Neural cell (in vitro differentiated cells): Measurements from ENCODE around the gene FCMR.

Experiments
- EP300 ChIP-seq: fragments of 450-650 bp; conservative IDR thresholded peaks from 2 replicates; pipeline ENCODE4 v1.6.1; 2014; ENCODE audit warnings: antibody characterized with exemption, mild to moderate bottlenecking, moderate library complexity; ENCODE audit not compliant: poor library complexity, severe bottlenecking
- EZH2 ChIP-seq: fragments of 200-600, 300-800 bp; shearing (Covaris generic), sonication (generic); IDR thresholded peaks from 2 replicates; pipeline ENCODE4 v1.6.1; 2014; ENCODE audit warnings: antibody characterized with exemption, low read length, borderline replicate concordance, mild to moderate bottlenecking; ENCODE audit not compliant: insufficient read depth, poor library complexity, severe bottlenecking
- POLR2AphosphoS5 ChIP-seq: IDR thresholded peaks from 2 replicates; pipeline ENCODE4 v1.6.1; 2012
- RAD21 ChIP-seq: fragments of 450-650 bp; conservative IDR thresholded peaks from 2 replicates; pipeline ENCODE4 v1.6.1; 2014; ENCODE audit warnings: antibody characterized with exemption, mild to moderate bottlenecking, moderate library complexity
- SMC3 ChIP-seq: fragments of 450-650 bp; conservative IDR thresholded peaks from 2 replicates; pipeline ENCODE4 v1.6.1; 2014; ENCODE audit warnings: antibody characterized with exemption, mild to moderate bottlenecking, moderate library complexity; ENCODE audit not compliant: poor library complexity
- TAF1 ChIP-seq: IDR thresholded peaks from 2 replicates; pipeline ENCODE4 v1.6.1; 2012; ENCODE audit warnings: low read depth
- TF ChIP-seq, protein P1 (sequence below): fragments of 450-650 bp; IDR thresholded peaks from 2 replicates; pipeline ENCODE4 v1.5.1; 2014; ENCODE audit warnings: antibody characterized with exemption, mild to moderate bottlenecking, moderate library complexity; ENCODE audit not compliant: poor library complexity, severe bottlenecking
- TF ChIP-seq, protein P2 (sequence below): IDR thresholded peaks from 2 replicates; pipeline ENCODE4 v1.6.1; 2012; ENCODE audit warnings: borderline replicate concordance

DNA sequence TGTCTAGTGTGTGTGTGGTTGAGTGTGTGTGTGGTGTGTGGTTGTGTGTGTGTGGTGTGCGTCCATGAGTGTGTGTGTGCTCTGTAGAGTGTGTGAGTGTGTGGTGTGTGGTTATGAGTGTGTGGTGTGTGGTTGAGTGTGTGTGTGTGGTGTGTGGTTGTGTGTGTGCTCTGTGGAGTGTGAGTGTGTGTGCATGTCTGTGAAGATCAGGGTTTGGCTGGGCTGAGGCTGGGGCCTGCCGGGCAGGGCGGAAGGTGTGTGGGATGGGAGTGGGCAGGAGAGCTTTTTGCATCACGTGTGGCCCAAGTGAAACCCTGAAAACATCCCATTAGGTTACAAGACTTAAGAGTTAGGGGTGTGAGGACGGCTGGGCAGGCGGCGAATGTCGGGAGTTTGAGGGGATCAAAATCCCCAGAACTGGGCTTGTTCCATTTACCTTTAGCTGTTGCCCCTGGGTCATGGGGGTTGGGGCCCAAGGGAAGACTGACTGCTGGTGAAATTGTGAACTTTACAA is 2.9 kb upstream of the FCMR start:
- TF ChIP-seq, protein P1, sequence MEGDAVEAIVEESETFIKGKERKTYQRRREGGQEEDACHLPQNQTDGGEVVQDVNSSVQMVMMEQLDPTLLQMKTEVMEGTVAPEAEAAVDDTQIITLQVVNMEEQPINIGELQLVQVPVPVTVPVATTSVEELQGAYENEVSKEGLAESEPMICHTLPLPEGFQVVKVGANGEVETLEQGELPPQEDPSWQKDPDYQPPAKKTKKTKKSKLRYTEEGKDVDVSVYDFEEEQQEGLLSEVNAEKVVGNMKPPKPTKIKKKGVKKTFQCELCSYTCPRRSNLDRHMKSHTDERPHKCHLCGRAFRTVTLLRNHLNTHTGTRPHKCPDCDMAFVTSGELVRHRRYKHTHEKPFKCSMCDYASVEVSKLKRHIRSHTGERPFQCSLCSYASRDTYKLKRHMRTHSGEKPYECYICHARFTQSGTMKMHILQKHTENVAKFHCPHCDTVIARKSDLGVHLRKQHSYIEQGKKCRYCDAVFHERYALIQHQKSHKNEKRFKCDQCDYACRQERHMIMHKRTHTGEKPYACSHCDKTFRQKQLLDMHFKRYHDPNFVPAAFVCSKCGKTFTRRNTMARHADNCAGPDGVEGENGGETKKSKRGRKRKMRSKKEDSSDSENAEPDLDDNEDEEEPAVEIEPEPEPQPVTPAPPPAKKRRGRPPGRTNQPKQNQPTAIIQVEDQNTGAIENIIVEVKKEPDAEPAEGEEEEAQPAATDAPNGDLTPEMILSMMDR, result no peak
- TF ChIP-seq POLR2AphosphoS5 (no peak), SMC3 (no peak), EZH2 (no peak), EP300 (no peak), RAD21 (no peak), TAF1 (no peak)
- TF ChIP-seq, protein P2, sequence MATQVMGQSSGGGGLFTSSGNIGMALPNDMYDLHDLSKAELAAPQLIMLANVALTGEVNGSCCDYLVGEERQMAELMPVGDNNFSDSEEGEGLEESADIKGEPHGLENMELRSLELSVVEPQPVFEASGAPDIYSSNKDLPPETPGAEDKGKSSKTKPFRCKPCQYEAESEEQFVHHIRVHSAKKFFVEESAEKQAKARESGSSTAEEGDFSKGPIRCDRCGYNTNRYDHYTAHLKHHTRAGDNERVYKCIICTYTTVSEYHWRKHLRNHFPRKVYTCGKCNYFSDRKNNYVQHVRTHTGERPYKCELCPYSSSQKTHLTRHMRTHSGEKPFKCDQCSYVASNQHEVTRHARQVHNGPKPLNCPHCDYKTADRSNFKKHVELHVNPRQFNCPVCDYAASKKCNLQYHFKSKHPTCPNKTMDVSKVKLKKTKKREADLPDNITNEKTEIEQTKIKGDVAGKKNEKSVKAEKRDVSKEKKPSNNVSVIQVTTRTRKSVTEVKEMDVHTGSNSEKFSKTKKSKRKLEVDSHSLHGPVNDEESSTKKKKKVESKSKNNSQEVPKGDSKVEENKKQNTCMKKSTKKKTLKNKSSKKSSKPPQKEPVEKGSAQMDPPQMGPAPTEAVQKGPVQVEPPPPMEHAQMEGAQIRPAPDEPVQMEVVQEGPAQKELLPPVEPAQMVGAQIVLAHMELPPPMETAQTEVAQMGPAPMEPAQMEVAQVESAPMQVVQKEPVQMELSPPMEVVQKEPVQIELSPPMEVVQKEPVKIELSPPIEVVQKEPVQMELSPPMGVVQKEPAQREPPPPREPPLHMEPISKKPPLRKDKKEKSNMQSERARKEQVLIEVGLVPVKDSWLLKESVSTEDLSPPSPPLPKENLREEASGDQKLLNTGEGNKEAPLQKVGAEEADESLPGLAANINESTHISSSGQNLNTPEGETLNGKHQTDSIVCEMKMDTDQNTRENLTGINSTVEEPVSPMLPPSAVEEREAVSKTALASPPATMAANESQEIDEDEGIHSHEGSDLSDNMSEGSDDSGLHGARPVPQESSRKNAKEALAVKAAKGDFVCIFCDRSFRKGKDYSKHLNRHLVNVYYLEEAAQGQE, result no peak
